ENCODE results near the gene PRRT1. TPM values are rescaled to one million over a fixed set of nuclear protein-coding genes. Genes with fewer than 3 reads are reported as not detected.

The PRRT1 gene
- total and polyA plus RNA-seq, 2 experiments from 2014 or later, result 0.10 to 4.0 TPM

- H3K79me2 ChIP-seq, result peaks cover 25% of the 10 kb centered on the region
- no peak within 1 kb of the TSS for H3K4me3 ChIP-seq
- peak within 1 kb of the TSS; percentile 41 for H3K4me2 ChIP-seq
- H3K36me3 ChIP-seq (replicated peaks; ENCODE audit: insufficient read depth, low read depth), result no peaks in the 10 kb centered on the region
- WGBS (ENCODE audit: low lambda C conversion rate, missing lambda C conversion rate), result 38% methylated on average over 3 of the region's 5 CpGs
- DNase-seq (ENCODE audit: low spot score), result no peak
- H2AFZ ChIP-seq, result no peak within 1 kb of the TSS
- no peaks in the 10 kb centered on the region for H3K9me2 ChIP-seq (replicated peaks; ENCODE audit: insufficient read depth)
- H3K27ac ChIP-seq, result peak within 1 kb of the TSS; percentile 97
- no peaks in the 10 kb centered on the region for H3K9me3 ChIP-seq (ENCODE audit: low read depth)
- peaks cover 32% of the 10 kb centered on the region for H3K4me1 ChIP-seq (ENCODE audit: insufficient read depth)
- no peaks in the 10 kb centered on the region for H3K27me3 ChIP-seq
- H4K20me1 ChIP-seq (ENCODE audit: insufficient read depth, poor library complexity, severe bottlenecking), result no peaks in the 10 kb centered on the region
- no peak for TF ChIP-seq EZH2 (IDR thresholded peaks at IDR 0.05; ENCODE audit: borderline replicate concordance)
- TF ChIP-seq EZH2phosphoT487 (IDR thresholded peaks at IDR 0.05; ENCODE audit: low read depth, severe bottlenecking, unreplicated experiment), result no peak
- TF ChIP-seq, protein P1, sequence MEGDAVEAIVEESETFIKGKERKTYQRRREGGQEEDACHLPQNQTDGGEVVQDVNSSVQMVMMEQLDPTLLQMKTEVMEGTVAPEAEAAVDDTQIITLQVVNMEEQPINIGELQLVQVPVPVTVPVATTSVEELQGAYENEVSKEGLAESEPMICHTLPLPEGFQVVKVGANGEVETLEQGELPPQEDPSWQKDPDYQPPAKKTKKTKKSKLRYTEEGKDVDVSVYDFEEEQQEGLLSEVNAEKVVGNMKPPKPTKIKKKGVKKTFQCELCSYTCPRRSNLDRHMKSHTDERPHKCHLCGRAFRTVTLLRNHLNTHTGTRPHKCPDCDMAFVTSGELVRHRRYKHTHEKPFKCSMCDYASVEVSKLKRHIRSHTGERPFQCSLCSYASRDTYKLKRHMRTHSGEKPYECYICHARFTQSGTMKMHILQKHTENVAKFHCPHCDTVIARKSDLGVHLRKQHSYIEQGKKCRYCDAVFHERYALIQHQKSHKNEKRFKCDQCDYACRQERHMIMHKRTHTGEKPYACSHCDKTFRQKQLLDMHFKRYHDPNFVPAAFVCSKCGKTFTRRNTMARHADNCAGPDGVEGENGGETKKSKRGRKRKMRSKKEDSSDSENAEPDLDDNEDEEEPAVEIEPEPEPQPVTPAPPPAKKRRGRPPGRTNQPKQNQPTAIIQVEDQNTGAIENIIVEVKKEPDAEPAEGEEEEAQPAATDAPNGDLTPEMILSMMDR (IDR thresholded peaks at IDR 0.05; ENCODE audit: poor library complexity), result no peak
Observed at GRCh38 chr6:32192608-32193039, 40.9 kb upstream of the PRRT1 start, which contains the start of gene GPSM3. TSS of gene GPSM3 (minus strand) at chr6:32192643. CDS start at chr6:32192513, 130 bp downstream.

DNA sequence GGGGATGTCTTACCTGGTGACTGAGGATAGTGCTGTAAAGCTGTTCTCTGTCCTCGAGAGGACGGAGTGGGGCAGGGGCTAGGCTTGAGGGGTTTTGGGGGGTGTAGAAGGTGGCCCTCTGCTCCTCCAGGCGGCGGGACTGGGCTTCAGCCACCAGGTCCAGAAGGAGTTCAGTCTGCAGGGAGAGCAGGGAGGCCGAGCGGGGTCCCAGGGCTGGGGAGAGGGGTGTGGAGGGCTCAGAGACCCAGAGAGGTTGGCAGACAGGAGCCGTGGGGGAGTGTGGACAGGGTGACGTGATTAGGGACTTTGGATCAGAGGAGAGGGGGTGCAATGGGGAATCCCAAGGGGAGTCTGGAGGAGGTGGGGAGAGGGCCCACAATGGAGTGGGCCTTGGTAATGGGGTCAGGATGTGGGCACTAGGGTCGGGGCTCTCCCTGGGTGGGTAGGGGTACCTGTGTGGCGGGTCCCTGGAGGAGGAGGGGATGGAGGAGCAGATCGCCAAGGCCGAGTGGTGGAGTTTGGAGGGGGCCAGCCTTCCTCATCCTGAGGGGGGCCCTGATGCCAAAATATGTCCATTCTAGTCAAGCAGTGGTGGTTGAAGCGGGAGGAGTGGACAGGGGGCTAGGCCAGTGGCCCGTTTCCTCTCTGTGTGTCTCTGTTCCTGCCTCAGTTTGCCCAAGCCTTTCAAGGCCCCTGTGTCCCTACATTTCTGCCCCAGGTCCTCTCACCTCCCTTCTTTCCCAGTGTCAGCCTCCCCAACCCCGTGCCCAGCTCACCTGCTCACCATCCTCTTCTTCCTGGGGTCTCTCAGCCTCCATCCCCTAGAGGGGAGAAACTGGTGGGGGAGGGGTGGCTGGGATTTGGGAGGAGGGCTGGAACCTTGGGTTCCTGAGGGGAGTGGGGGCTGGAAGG lies 40.2 kb upstream of the PRRT1 start:
- H3K4me3 ChIP-seq, result no peak overlapping the region
- H3K9me3 ChIP-seq (ENCODE audit: low read depth), result no peaks in the 10 kb centered on the region
- no peaks in the 10 kb centered on the region for H3K27me3 ChIP-seq
- peak overlapping the region; percentile 97 for H3K27ac ChIP-seq
- TF ChIP-seq, protein P1 (IDR thresholded peaks at IDR 0.05; ENCODE audit: poor library complexity), result no peak
- no peak for TF ChIP-seq EZH2 (IDR thresholded peaks at IDR 0.05; ENCODE audit: borderline replicate concordance)
- TF ChIP-seq EZH2phosphoT487 (IDR thresholded peaks at IDR 0.05; ENCODE audit: low read depth, severe bottlenecking, unreplicated experiment), result no peak
- DNase-seq (ENCODE audit: low spot score), result no peak
- H4K20me1 ChIP-seq (ENCODE audit: insufficient read depth, poor library complexity, severe bottlenecking), result no peaks in the 10 kb centered on the region
- peaks cover 30% of the 10 kb centered on the region for H3K4me1 ChIP-seq (ENCODE audit: insufficient read depth)
- H2AFZ ChIP-seq, result no peak overlapping the region
- H3K4me2 ChIP-seq, result peak overlapping the region; percentile 41
- H3K9me2 ChIP-seq (replicated peaks; ENCODE audit: insufficient read depth), result no peaks in the 10 kb centered on the region
- H3K79me2 ChIP-seq, result peaks cover 32% of the 10 kb centered on the region
- H3K36me3 ChIP-seq (replicated peaks; ENCODE audit: insufficient read depth, low read depth), result no peaks in the 10 kb centered on the region
- WGBS (ENCODE audit: low lambda C conversion rate, missing lambda C conversion rate), result 86% methylated on average over 10 of the region's 15 CpGs

- Histone ChIP-seq H4K20me1 (ENCODE audit: insufficient read depth, poor library complexity, severe bottlenecking) (no peaks in the 10 kb centered on the region), H3K79me2 (peaks cover 33% of the 10 kb centered on the region), H3K4me2 (peak overlapping the region; percentile 89), H2AFZ (no peak overlapping the region), H3K9me3 (ENCODE audit: low read depth) (no peaks in the 10 kb centered on the region), H3K36me3 (replicated peaks; ENCODE audit: insufficient read depth, low read depth) (no peaks in the 10 kb centered on the region), H3K9me2 (replicated peaks; ENCODE audit: insufficient read depth) (no peaks in the 10 kb centered on the region), H3K4me1 (ENCODE audit: insufficient read depth) (peaks cover 30% of the 10 kb centered on the region), H3K27me3 (no peaks in the 10 kb centered on the region), H3K27ac (peak overlapping the region; percentile 97), H3K4me3 (no peak overlapping the region)
- DNase-seq (ENCODE audit: low spot score), result no peak
- 86% methylated on average over 8 of the region's 8 CpGs for WGBS (ENCODE audit: low lambda C conversion rate, missing lambda C conversion rate)
- no peak for TF ChIP-seq EZH2phosphoT487 (IDR thresholded peaks at IDR 0.05; ENCODE audit: low read depth, severe bottlenecking, unreplicated experiment)
- TF ChIP-seq, protein P1 (IDR thresholded peaks at IDR 0.05; ENCODE audit: poor library complexity), result no peak
- TF ChIP-seq EZH2 (IDR thresholded peaks at IDR 0.05; ENCODE audit: borderline replicate concordance), result no peak
Observed at GRCh38 chr6:32190911-32191677, 39.4 kb upstream of the PRRT1 start.
